Stimulated activated CD4-positive, alpha-beta T cell treated with anti-CD3 and anti-CD28 coated beads, TNF-alpha, amount 100 ng/mL, for 4 hours (primary cell): ENCODE results near the gene OSGEP.
"Not testable (repeated sequence)": the region's sequence is repeated elsewhere in the genome, so short reads cannot be mapped to it uniquely, and the experiment has no call there.

ENCODE experiments used
- DNase-seq, 3 experiments: peaks; one replicate each; pipeline ENCODE4 v3.0.0-alpha.2; 2020; ENCODE audit warnings: low read depth in 3 of 3

OSGEP gene

DNA sequence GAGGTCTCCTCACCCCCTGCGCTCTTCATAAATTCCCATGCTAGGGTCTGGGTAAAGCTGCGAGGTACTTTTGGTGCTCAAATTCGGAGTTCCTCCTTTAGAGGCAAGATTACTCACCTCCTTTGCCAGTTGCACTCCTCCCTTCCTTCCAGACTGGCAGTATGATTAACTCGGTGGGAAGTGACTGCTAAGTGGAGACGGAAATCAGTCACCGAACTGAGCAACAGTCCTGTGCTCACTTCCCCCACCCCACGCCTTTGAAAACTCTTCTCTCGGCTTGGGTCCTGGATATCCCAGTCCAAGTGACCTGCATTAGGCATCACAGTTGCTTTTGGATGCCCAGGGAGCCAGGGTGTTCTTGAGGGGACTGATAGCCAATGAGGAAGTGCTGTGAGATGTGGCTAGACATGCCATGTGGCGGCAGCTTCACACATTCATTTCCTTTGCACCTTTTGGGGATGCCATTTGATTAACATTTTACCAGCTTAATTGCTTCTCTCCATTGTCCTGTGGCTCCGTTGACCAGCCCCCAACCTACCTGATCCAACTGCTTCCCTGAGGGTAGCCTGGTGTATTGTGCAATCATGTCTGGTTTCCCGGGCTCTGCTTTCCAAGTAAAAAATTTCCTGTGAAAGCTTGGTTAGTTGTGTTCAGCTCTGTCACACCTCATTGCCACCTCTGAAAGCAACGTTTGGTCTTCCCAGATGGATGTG lies 15.4 kb upstream of the OSGEP start:
- peak; percentile 30 to 40 (median 38) for DNase-seq

DNA sequence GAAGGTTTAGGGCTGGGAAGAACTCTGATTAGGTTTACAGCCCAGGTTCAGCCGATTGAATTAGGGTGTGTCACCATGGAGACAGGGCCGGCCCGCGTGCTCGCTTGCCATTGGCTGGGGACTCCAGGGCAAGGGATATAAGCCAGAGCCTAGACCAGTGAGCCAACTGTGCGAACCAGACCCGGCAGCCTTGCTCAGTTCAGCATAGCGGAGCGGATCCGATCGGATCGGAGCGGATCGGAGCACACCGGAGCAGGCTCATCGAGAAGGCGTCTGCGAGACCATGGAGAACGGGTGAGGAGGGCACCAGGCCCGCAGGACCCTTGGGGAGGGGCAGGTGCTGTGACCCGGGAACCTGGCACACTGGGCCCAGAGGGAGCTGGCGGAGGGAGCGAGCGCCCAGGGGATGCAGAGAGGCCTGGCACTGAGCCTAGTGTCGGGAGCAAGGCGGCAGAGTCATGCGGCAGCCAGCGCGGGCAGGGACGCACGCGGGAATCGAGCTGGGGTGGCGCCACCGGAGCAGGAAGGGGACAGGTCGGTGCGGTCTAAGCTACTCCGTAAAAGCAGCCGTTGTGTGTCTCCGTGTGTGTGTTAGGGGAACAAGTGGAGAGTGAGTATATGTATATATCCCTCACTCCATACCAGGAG lies 14.8 kb upstream of the OSGEP start, which contains the start of gene PNP:
Gene PNP, plus strand, starts transcription at position 165 of the 648 bp plus-strand sequence. Its CDS starts 119 bp downstream, at position 284.
- DNase-seq, result peak; percentile 66 to 80 (median 76)

DNA sequence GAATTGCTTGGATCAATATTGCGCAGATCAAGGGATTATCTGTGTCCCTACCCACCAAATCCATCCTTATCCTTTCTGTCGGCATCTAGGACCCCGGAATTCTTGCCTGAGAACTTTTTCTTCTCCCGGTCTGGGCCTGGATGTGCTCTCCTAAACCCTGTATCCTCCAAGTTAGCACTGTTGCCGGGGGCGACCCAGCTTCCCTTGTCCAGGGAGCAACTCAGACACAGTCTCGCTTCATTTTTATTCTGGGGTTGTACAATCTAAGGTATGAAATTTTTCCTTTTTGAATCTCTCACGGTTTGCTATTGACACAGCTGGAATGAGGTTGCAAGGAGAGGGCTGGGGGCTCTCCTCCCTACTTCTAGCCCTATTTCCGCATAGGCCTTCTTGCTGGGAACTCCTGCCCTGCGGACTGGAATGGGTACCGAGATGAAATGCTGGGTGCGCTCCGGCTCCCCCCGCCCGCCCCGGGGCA lies 14.2 kb upstream of the OSGEP start:
- no peak for DNase-seq

DNA sequence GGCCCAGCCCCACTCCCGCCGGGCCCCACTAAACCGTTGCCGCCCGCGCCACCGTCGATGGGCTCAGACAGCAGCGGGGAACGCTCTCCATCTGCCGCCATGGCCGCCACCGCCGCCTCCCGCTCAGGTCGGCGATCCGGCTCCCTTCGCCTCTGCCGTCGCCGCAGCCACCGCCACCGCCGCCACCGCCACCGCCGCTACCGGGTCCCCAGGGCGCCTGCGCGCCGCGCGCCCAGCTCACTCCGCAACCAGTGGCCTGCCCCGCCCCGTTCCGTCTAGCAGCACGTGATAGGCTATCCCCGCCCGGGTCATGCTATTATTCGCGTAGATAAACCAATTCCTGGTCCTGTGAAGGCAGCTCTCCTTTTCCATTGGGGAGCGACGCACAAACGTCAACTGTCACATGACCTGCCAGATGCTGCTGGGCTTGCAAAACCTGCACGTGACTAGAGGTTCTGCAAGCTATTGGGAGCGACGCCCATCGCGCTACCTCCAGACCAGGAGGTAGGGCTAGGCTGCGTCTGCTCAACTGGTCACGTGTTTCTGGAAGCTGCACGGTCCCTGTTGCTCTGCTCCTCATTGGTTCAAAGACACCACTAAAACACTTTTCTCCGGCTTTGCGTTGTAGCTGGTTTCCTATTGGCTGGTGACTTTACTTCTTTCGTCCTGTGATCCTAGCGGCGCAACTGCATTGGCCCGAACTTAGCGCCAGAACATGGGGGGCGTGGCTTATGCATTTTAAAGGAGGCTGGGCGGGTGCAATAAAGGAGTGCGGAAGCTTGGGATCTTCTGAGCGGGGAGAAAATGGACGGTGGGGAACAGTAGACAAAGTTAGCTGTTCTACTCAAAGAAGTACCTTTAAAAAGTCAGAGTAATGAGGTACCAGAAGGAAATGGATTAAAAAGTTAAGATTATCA lies 6.9 kb upstream of the OSGEP start, which contains the start of gene PIP4P1:
Gene PIP4P1, minus strand, starts transcription at position 210 of the 917 bp plus-strand sequence. Its CDS starts 109 bp downstream, at position 101.
- peak; percentile 93 to 97 (median 95) for DNase-seq

DNA sequence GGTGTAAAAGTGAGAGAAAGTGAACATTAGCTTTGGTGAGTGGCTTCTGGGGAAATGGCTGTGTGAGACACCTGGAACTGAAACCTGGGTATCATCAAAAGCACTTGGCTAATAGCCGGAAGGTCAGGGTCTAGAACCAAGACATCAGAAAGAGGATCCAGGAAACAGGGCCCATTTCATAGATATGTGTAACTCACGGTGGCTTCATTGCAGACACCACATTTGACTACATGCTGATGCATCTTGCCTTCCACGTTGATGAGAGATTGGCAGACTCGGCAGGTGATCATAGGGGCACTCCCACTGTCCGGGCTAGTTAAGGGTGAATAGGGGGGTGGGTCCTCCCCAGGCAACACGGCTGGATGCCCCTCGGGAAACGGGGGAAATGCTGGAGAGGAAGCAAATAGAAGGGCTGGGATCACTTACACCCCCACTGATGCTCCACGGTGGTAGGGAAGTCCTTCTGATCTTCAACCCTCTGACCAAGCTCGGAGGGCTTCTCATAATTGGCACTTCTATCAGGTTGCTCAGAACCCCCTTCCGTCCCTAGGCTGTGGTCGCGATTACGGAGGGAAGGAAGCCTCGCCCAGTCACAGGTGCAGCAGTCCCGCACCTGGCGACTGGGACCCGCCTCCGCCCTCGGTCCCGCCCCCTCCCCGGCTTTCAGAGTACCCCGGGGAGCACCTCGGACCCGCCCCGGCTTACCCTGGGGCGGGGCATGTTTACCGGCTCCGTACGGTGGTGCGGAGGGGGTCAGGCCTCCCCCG lies 6.0 kb upstream of the OSGEP start:
- peak in 2 of 3 experiments; percentile 11 to 37 for DNase-seq

DNA sequence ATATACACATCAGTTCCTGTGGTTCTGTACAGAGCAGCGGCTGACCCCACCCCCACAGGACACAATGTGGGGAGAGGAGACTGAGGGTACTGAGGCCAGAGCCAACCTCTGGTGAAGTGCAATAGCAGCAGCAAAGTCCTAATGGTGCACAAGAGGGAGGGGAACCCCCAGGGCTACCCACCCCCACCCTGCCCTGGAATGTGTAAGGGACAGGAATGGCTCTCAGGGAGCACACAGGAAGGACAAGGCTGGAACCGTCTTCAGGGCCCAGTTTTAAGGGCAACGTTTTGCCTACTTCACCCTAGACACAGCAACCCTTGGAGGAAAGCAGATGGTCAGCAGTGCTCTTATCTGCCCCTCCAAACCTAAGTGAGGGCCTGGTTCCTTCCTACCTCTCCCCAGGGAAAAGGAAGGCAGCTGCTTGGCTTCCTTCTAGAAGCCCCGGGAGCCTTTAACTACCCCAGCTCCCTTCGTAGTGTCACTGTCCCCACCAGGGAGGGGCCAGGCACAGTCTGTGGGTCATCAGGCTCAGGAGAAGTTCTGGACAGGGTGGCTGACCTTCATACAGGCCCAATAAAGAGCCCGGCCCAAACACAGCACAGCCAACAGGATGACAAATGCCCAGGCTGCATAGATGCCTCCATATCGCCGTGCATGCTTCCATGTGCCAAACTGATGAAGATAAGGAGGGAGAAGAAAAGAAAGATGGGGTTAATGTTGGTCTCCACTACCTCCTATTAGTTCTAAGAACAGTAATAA lies 3.6 kb upstream of the OSGEP start:
- no peak for DNase-seq

DNA sequence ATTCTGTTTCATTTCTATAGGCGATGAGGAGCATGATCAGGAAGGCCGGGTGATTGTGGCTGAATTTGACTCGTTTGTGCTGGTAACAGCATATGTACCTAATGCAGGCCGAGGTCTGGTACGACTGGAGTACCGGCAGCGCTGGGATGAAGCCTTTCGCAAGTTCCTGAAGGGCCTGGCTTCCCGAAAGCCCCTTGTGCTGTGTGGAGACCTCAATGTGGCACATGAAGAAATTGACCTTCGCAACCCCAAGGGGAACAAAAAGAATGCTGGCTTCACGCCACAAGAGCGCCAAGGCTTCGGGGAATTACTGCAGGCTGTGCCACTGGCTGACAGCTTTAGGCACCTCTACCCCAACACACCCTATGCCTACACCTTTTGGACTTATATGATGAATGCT lies 2.4 kb upstream of the OSGEP start:
- DNase-seq, result no peak

DNA sequence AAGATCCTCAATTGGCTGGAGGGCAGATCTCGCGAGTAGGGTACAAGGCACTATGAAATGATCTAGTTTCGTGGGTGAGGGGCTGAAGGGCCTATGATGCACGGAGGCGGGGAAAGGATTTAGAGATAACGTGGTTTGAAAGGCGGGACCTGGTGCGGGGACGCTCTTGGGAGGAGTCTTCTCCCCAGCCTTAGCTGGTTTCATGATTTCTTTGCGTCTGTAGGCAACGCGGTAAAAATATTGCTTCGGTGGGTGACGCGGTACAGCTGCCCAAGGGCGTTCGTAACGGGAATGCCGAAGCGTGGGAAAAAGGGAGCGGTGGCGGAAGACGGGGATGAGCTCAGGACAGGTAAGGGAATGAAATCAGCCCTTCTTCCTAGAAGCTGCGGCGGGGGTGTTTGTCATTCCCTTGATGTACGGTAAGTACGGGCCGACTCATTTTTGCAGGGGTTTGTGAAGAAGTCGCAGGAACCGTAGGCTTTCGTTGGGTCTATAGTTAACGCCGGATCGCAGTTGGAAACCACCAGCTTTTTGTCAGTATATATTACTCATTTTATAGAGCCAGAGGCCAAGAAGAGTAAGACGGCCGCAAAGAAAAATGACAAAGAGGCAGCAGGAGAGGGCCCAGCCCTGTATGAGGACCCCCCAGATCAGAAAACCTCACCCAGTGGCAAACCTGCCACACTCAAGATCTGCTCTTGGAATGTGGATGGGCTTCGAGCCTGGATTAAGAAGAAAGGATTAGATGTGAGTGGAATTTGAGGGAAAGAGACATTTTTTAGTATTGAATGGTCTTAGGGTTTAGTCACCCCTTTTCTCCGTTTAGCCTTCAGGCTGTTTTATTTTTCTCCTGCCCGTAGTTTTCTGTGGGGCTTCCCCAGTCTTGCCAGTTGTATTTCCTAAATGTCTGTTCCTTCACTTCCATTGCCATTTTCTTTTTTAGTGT lies 1.0 kb upstream of the OSGEP start:
- DNase-seq, result peak in 1 of 3 experiments; percentile 60

DNA sequence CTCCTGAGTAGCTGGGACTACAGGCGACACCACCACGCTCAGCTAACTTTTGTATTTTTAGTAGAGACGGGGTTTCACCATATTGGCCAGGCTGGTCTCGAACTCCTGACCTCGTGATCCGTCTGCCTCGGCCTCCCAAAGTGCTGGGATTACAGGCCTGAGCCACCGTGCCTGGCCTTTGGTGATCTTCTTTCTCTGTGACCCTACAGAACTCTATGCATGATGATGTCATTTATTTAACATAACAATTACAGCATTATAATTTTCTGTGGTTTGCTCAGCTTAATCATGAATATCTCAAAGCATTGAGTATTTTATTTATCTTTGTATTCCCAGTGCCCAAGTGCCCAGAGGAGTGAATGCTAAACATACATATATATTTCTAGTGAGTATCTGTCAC lies 1.8 kb downstream of the OSGEP start:
- not testable (repeated sequence) for DNase-seq

DNA sequence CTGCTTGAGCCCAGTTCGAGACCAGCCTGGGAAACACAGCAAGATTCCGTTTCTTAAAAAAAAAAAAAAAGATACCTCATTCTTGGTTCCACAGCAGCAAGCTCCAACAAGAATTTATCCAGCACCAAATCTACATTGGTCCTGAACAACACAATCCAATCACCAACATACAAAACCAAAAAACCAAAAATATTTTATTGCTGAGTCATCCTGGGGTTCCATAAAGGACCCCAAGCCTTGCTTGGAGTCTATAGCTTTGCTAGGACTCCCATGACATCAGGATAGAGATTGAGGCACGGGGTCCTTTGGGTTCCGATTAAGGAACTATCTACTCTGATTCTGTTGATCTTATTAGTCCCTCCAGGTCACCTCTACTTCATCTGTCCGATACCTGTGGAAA lies 7.7 kb downstream of the OSGEP start:
- no peak for DNase-seq

DNA sequence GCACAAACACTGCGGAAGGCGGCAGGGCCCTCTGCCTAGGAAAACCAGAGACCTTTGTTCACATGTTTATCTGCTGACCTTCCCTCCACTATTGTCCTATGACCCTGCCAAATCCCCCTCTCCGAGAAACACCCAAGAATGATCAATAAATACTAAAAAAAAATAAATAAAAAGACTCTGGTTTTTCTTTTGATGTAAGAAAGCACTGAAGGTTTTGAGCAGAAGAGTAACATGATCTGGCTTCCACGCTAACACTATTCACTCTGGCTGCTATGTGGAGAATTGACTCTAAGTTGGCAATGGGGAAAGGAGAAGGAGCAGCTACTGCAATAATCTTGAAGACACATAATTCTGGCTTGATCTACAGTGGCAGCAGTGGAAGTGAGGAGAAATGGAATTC lies 11.0 kb downstream of the OSGEP start:
- not testable (repeated sequence) for DNase-seq

DNA sequence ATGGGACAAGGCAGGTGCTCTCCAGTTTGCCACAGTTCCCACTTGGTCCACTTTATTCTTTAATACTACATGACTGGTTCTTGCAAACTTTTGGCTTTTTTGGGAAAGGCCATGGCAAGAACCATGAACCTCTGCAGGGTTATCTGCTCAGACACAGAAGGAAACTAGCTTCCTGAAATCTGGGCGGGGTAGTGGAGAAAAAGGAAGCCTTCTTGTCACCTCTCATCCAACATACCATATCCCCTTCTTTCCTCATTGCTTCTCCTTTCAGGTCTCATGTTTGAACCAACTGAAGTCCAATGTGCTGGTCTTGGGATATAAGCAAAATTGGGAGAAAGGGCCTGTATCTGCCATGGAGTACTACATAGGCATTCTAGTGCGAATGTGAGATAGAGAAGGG lies 13.2 kb downstream of the OSGEP start:
- DNase-seq, result no peak

DNA sequence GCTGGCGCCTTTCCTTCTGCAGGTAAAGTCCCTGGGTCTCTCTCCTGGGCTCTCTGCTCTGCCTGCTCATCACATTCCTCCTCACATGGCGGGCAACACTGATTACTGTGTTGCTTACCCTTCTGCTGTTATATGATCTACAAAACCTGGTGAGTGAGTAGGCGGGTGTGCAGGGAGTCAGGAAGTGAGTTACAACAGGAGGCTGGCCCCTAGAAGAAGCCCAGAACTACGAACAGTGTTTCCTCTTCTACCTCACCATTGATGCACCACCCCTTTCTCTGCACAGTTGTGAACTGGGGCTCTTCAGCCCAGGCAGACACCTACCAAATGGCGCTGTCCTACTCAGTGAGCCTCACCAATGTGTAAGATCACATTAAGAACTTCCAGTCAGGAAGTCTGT lies 13.7 kb downstream of the OSGEP start:
- DNase-seq, result no peak

DNA sequence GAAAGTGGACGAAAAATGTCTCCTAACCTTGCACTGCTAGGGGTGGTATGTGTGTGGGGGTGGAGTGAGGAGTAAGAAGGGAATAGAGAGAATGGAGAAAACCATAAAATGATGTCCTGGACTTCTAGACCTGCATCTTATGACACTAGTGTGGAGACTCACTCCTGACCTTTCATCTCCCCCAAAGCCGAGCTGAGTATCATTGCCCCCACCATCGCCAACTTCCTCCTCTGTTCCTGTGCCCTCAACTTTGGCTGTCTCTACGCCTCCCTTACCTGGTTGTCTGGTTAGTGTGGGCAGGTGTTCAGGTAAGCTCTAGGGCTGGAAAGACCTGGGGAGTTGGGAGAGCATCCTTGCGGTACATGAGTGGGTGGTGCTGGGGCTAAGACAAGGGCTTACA lies 14.1 kb downstream of the OSGEP start:
- no peak for DNase-seq

DNA sequence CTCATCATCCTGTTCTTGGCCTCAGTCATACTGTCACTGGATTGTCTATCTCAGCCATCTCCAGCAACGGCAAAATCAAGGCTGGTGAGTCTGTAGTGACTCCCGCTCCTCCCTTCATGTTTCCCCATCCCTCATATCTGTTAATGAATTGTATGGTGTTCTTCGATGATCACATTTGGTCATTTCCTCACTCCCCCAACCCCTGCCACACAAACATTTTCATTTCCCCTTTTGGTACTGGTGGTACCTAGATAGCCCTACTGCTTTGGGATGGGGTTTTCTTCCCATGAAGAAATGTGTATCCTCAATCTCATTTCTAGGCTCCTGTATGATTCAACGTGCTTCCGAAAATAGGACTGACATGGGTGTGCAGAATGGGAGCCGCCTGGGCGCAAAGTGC lies 15.9 kb downstream of the OSGEP start:
- DNase-seq, result no peak

DNA sequence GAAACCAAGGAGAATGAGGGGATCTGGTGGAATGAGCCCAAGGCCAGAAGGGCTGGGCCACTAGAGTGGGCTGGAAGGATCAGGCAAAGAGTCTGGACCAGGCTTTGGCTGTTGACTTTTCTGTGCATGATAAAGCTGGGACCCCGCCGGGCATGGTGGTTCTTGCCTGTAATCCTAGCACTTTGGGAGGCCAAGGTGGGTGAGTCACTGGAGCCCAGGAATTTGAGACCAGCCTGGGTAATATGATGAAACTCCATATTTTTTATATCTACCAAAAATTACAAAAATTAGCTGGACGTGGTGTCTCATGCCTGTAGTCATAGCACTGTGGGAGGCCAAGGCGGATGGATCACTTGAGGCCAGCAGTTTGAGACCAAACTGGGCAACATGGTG lies 18.3 kb downstream of the OSGEP start:
- no peak for DNase-seq

DNA sequence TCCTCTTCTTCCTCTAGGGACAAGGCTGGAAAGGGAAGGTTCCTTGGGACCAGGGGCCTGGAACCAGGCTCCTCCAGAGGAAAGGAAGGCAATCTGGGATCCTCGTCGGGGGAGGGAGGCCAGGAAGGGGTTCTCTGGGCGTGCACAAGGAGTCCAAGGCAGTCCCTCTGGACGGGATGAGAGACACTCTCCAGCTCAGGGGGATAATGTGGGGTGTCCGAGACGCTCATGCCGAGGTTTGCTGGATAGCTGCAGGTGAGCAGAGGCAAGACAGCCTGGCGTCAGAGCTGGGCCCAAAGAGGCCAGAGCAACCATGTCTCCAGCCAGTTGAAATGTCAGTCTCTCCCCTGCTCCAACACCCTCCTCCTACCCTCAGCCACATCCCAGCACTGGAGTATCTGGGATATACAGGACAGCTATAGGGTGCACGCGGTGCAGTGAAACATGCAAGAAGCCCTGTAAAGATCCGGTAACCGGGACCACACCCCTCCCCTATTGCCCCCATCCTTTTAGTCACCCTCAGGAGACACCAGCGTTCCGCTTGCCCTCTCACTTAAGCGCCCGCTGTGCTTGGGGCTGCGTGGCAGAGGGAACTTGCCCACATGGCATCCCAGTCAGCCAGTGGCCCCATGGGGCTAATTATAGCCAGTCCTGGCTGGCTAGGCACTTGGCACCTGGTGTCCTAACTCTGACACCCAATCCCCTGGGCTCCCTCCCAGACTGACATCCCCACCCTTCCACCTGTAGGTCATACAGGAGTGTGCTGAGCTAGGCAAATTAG lies 18.8 kb downstream of the OSGEP start, which contains the start of gene KLHL33:
Gene KLHL33, minus strand, starts transcription at position 585 of the 781 bp plus-strand sequence. Its CDS starts 355 bp downstream, at position 230.
- no peak for DNase-seq
